Ishikawa (cell line): ENCODE measurements around the gene DOCK6.

Experiments
- CEBPB ChIP-seq: IDR thresholded peaks from 2 replicates; pipeline ENCODE4 v1.6.1; 2012
- CREB1 ChIP-seq: IDR thresholded peaks from 2 replicates; pipeline ENCODE4 v1.6.1; 2012; ENCODE audit warnings: low read depth
- EGR1 ChIP-seq: IDR thresholded peaks from 2 replicates; pipeline ENCODE4 v1.6.1; 2012
- EP300 ChIP-seq: IDR thresholded peaks from 2 replicates; pipeline ENCODE4 v1.6.1; 2012; ENCODE audit warnings: borderline replicate concordance
- FOXM1 ChIP-seq: IDR thresholded peaks from 2 replicates; pipeline ENCODE4 v1.6.1; 2012; ENCODE audit warnings: low read depth, borderline replicate concordance
- NFIC ChIP-seq: IDR thresholded peaks from 2 replicates; pipeline ENCODE4 v1.6.1; 2012
- RAD21 ChIP-seq: IDR thresholded peaks from 2 replicates; pipeline ENCODE4 v1.6.1; 2012; ENCODE audit warnings: low read depth
- TAF1 ChIP-seq: IDR thresholded peaks from 2 replicates; pipeline ENCODE4 v1.6.1; 2012; ENCODE audit warnings: low read depth, mild to moderate bottlenecking
- TCF12 ChIP-seq: IDR thresholded peaks from 2 replicates; pipeline ENCODE4 v1.6.1; 2012; ENCODE audit warnings: low read depth
- TEAD4 ChIP-seq: IDR thresholded peaks from 2 replicates; pipeline ENCODE4 v1.6.1; 2012
- YY1 ChIP-seq: IDR thresholded peaks from 2 replicates; pipeline ENCODE4 v1.6.1; 2012; ENCODE audit warnings: low read depth
- ZBTB7A ChIP-seq: IDR thresholded peaks from 2 replicates; pipeline ENCODE4 v1.6.1; 2012; ENCODE audit warnings: low read depth
- TF ChIP-seq, protein P1 (sequence below): IDR thresholded peaks from 2 replicates; pipeline ENCODE4 v1.6.1; 2012
- TF ChIP-seq, protein P2 (sequence below): IDR thresholded peaks from 2 replicates; pipeline ENCODE4 v1.6.1; 2012
- TF ChIP-seq, protein P3 (sequence below): IDR thresholded peaks from 2 replicates; pipeline ENCODE4 v1.6.1; 2012; ENCODE audit warnings: low read depth, mild to moderate bottlenecking

DOCK6 gene

DNA sequence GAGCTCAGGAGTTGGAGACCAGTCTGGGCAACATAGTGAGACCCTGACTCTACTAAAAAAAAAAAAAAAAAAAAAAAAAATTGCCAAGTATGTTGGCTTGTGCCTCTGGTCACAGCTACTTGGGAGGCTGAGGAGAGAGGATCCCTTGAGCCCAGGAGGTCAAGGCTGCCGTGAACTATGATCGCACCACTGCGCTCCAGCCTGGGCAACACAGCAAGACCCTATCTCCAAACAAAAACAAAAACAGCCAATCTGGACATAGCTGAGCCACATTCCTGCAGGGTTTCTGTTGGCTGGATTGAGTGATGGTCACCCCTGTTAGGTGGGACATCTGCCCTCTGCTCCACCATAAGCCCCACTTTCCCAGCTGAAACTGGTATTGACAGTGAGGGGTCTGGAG lies 36.5 kb downstream of the DOCK6 start:
- no peak for TF ChIP-seq EP300
- TF ChIP-seq RAD21: no peak
- no peak for TF ChIP-seq CEBPB
- TF ChIP-seq EGR1: no peak
- TF ChIP-seq, protein P1, sequence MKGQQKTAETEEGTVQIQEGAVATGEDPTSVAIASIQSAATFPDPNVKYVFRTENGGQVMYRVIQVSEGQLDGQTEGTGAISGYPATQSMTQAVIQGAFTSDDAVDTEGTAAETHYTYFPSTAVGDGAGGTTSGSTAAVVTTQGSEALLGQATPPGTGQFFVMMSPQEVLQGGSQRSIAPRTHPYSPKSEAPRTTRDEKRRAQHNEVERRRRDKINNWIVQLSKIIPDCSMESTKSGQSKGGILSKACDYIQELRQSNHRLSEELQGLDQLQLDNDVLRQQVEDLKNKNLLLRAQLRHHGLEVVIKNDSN: no peak
- no peak for TF ChIP-seq NFIC
- TF ChIP-seq ZBTB7A: no peak
- no peak for TF ChIP-seq TAF1
- TF ChIP-seq CREB1: no peak

DNA sequence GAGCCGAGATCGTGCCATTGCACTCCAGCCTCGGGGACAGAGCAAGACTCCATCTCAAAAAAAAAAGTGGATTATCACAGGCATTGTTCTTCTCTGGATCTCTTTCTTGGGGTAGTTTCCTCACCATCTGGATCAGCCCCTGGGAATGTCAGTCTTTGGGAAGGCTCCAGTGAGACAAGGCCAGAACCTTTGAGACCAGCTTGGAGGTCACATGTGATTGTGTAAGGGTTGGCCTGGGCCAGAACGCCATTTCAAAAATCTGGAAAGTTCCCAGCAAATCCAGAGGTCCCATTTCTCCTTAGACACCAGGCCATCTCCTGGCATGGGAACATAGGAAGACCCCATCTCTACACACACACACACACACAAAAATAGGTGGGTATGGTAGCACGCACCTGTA lies 37.2 kb downstream of the DOCK6 start:
- no peak for TF ChIP-seq CREB1
- TF ChIP-seq TEAD4: no peak
- no peak for TF ChIP-seq YY1
- TF ChIP-seq, protein P1: no peak
- no peak for TF ChIP-seq EGR1
- TF ChIP-seq, protein P2, sequence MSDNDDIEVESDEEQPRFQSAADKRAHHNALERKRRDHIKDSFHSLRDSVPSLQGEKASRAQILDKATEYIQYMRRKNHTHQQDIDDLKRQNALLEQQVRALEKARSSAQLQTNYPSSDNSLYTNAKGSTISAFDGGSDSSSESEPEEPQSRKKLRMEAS: no peak
- TF ChIP-seq EP300: no peak
- TF ChIP-seq FOXM1: no peak
- TF ChIP-seq ZBTB7A: no peak
- TF ChIP-seq, protein P3, sequence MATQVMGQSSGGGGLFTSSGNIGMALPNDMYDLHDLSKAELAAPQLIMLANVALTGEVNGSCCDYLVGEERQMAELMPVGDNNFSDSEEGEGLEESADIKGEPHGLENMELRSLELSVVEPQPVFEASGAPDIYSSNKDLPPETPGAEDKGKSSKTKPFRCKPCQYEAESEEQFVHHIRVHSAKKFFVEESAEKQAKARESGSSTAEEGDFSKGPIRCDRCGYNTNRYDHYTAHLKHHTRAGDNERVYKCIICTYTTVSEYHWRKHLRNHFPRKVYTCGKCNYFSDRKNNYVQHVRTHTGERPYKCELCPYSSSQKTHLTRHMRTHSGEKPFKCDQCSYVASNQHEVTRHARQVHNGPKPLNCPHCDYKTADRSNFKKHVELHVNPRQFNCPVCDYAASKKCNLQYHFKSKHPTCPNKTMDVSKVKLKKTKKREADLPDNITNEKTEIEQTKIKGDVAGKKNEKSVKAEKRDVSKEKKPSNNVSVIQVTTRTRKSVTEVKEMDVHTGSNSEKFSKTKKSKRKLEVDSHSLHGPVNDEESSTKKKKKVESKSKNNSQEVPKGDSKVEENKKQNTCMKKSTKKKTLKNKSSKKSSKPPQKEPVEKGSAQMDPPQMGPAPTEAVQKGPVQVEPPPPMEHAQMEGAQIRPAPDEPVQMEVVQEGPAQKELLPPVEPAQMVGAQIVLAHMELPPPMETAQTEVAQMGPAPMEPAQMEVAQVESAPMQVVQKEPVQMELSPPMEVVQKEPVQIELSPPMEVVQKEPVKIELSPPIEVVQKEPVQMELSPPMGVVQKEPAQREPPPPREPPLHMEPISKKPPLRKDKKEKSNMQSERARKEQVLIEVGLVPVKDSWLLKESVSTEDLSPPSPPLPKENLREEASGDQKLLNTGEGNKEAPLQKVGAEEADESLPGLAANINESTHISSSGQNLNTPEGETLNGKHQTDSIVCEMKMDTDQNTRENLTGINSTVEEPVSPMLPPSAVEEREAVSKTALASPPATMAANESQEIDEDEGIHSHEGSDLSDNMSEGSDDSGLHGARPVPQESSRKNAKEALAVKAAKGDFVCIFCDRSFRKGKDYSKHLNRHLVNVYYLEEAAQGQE: no peak
- no peak for TF ChIP-seq CEBPB
- no peak for TF ChIP-seq RAD21
- TF ChIP-seq NFIC: no peak
- no peak for TF ChIP-seq TAF1
- no peak for TF ChIP-seq TCF12

DNA sequence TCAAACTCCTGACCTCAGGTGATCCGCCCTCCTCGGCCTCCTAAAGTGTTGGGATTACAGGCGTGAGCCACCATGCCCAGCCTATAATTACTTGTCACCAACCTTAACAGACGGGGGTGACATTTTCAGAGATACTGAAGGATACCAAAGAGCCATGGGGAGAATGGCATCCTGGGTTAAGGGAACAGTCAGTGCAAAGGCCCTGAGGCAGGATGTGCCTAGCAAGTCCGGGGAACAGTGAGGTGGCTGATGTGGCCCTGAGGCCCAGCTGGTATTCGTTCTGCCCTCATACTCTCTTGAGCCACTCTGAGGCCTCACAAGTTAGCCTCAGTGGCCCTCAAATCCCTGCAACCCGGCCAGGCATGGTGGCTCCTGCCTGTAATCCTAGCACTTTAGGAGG lies 37.9 kb downstream of the DOCK6 start:
- TF ChIP-seq TCF12 (no peak), TEAD4 (no peak), CREB1 (no peak), FOXM1 (no peak), TAF1 (no peak), EGR1 (no peak)
- TF ChIP-seq, protein P3: no peak
- TF ChIP-seq, protein P1: no peak
- TF ChIP-seq, protein P2: no peak

DNA sequence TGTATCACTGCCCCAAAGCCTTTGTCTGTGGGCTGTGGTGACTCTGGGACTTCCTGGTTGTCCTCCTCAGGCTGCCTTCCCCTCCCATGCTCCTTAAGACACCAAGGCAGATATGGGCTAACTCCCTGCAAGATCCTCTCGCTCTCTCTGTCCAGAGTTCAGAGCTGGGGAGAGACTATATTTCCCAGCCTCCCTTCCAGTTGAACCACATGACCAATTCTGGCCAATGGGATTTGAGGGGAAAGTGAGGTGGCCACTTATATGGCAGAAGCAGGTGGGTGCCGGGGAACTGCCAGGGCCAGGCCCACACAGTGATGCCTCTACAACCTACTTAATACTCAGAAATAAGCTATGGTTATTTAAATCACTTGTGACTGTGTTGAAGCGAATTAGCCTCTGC lies 39.1 kb downstream of the DOCK6 start:
- TF ChIP-seq, protein P1: peak; percentile 68
- TF ChIP-seq RAD21: no peak
- no peak for TF ChIP-seq ZBTB7A
- TF ChIP-seq CEBPB: no peak

DNA sequence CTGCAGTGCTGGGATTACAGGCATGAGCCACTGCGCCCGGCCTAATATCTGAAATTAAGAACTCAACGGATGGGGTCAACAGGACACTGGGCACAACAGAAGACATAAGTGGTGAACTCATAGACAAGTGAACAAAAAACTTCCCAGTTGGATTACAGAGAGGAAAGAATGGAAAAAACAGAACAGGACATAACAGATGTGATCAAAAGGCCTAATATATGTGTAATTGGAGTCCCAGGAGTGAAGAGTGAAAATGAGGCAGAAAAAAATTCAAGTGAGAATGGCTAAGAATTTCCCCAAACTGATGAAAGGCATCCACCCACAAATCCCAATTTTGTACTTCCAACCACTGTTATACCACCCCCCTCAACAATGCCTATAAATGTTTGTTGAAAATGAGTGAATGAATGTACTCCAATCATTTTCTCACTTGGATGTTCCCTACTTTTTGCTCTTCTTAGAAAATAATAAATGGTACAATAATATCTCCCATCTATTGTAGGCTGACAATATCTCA lies 41.2 kb downstream of the DOCK6 start:
- TF ChIP-seq TCF12 (no peak), NFIC (no peak), YY1 (no peak), ZBTB7A (no peak), RAD21 (no peak), EP300 (no peak), FOXM1 (no peak), CEBPB (no peak), TEAD4 (no peak)
- TF ChIP-seq, protein P3: no peak
- TF ChIP-seq, protein P2: no peak
